A549 treated with Mapracorat at 1 μM for 4 hours (cell line): ENCODE data around the gene PRDM2. TPM values are rescaled to one million over a fixed set of nuclear protein-coding genes. Genes with fewer than 3 reads are reported as not detected.

Experiments
- total RNA-seq: library from RNA; stranded (reverse); fragments of 200-300 nt; extraction: Qiagen RNA extraction; gene quantifications from 5 replicates; pipeline ENCODE4 v1.2.3, GENCODE V29; 2022

PRDM2 gene
- 7.4 to 10.0 TPM (median 8.9 TPM) in 5 replicates for total RNA-seq

GRCh38 chr1:13699936-13700520 is at the start of gene PRDM2:
Gene PRDM2 (plus strand): TSS chr1:13700188. CDS start chr1:13715606, 15,418 bp downstream.

Other genes with a start within 250 kb of the PRDM2 start
- gene LRRC38, start 186.2 kb upstream of the PRDM2 start, total RNA-seq = 0.06 TPM in 1 of 5 replicates, not detected in the others
- not detected in 5 replicates for gene PDPN, start 116.4 kb upstream of the PRDM2 start, total RNA-seq